Measurements from ENCODE around the gene AGA.

DNA sequence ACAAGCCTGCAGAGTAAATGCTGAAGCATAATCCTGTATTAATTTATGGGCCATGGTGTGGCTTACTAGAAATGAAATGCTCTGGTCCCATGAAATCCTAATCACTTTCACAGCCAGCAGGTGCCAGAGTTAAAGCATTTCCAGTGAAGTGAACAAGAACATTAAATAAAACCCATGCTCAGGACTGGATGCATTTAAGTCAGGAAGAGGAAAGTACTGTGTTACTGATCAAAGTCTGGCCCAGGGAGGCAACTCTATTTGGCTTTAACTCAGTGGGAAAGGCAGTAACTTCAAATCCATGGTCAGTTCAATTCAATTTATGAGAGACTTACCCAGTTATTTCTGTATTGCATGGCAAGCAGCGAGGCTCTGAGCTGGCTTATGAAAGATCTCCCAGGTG, 29.2 kb downstream of the AGA start:
- TF ChIP-seq, protein P1, sequence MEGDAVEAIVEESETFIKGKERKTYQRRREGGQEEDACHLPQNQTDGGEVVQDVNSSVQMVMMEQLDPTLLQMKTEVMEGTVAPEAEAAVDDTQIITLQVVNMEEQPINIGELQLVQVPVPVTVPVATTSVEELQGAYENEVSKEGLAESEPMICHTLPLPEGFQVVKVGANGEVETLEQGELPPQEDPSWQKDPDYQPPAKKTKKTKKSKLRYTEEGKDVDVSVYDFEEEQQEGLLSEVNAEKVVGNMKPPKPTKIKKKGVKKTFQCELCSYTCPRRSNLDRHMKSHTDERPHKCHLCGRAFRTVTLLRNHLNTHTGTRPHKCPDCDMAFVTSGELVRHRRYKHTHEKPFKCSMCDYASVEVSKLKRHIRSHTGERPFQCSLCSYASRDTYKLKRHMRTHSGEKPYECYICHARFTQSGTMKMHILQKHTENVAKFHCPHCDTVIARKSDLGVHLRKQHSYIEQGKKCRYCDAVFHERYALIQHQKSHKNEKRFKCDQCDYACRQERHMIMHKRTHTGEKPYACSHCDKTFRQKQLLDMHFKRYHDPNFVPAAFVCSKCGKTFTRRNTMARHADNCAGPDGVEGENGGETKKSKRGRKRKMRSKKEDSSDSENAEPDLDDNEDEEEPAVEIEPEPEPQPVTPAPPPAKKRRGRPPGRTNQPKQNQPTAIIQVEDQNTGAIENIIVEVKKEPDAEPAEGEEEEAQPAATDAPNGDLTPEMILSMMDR (IDR thresholded peaks at IDR 0.05; ENCODE audit: low read length): no peak
- no peak for TF ChIP-seq EZH2 (optimal IDR thresholded peaks at IDR 0.05; ENCODE audit: low read depth, low read length)
- TF ChIP-seq EZH2phosphoT487 (IDR thresholded peaks at IDR 0.05; ENCODE audit: low read length): no peak
